Thyroid gland (tissue), 4 donors: ENCODE measurements around the gene SHMT2.

Source experiments
- CTCF ChIP-seq, 6 experiments: fragments of 200-600 bp in 3 of 6; fragments of 450-650 bp in 3 of 6; sonication (generic) in 3 of 6; IDR thresholded peaks; one replicate each; pipeline ENCODE4 v1.5.1; 2016 to 2019; ENCODE audit warnings: antibody characterized with exemption in 6 of 6, mild to moderate bottlenecking in 2 of 6, inconsistent platforms in 1 of 6, moderate library complexity in 1 of 6
- POLR2A ChIP-seq, 2 donors: fragments of 450-650 bp; IDR thresholded peaks; one replicate each; pipeline ENCODE4 v1.6.1; 2017; ENCODE audit warnings: antibody characterized with exemption in 2 of 2, mild to moderate bottlenecking in 2 of 2, moderate library complexity in 1 of 2

DNA sequence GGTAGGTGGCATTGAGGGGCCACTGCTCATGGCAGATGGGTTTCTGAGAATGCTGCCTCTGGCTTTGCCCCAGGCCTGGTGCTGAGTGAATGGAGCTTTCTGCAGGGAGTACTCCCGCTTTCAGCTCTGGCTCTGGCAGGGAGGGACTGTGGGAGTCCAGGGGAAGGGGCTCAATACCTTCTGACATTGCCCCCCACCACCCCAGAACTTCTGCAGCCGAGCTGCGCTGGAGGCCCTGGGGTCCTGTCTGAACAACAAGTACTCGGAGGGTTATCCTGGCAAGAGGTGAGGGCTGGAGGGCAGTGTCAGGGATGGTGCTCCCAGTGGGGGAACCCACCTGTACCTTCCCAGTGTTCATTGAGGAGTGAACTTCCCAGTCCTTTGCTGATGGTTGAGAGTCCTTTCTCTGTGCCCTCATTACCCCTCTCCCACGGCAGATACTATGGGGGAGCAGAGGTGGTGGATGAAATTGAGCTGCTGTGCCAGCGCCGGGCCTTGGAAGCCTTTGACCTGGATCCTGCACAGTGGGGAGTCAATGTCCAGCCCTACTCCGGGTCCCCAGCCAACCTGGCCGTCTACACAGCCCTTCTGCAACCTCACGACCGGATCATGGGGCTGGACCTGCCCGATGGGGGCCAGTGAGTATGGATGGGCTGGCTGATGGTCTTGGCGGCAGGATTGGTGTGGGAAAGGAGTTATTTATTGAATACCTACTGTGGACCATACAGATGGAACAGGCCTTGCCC is 1.9 kb downstream of the SHMT2 start:
- TF ChIP-seq CTCF (IDR thresholded peaks at IDR 0.05) (no peak), POLR2A (IDR thresholded peaks at IDR 0.05) (no peak)
